A549 (cell line): ENCODE measurements around the gene PTGS2. TPM values are rescaled to one million over a fixed set of nuclear protein-coding genes. Genes with fewer than 3 reads are reported as not detected.

Experiments used
- ATAC-seq, 2 experiments: fragments of 200-7000 bp in 1 of 2; fragments of >200 bp in 1 of 2; cut with Nextera tagmentation in 1 of 2; cut with Tn5 transposase in 1 of 2; 3 replicates each; pipeline versions ENCODE4 v1.8.0 to v1.9.1; 2018 to 2020; ENCODE audit warnings: mild to moderate bottlenecking in 1 of 2, moderate library complexity in 1 of 2
- CTCF ChIA-PET: fragments of 300-600 bp; sonication (Branson Sonifier 250); formaldehyde crosslinking; extraction: SDS; loops from one replicate; lab custom pipeline; 2021; ENCODE audit warnings: antibody characterized with exemption, inconsistent platforms; lab: Yijun Ruan, JAX
- POLR2A ChIA-PET: fragments of 350-600 bp; formaldehyde crosslinking; extraction: SDS; loops from one replicate; lab custom pipeline; 2021; ENCODE audit warnings: antibody characterized with exemption, inconsistent platforms; lab: Yijun Ruan, JAX
- DNase-seq, 2 experiments: peaks; one replicate each; pipeline versions ENCODE4 v3.0.0 to v3.0.0-alpha.2; 2011 to 2016; ENCODE audit warnings: low read depth in 1 of 2, low spot score in 1 of 2
- FAIRE-seq: peaks from 2 replicates; lab custom pipeline; 2011; peaks lifted over from hg19 to GRCh38; lab: Jason Lieb, UNC
- H3K27ac ChIP-seq, 2 experiments: fragments of >200 bp; sonication (Bioruptor Twin); formaldehyde crosslinking; 3 replicates each; pipeline ENCODE4 v1.5.1; 2016 to 2017
- H3K4me1 ChIP-seq: fragments of >200 bp; sonication (Bioruptor Twin); formaldehyde crosslinking; 3 replicates; pipeline ENCODE4 v1.6.1; 2016
- H3K4me2 ChIP-seq: fragments of >200 bp; sonication (Bioruptor Twin); formaldehyde crosslinking; 3 replicates; pipeline ENCODE4 v1.6.1; 2016
- H3K4me3 ChIP-seq: fragments of >200 bp; sonication (Bioruptor Twin); formaldehyde crosslinking; 3 replicates; pipeline ENCODE4 v1.5.1; 2016
- H3K9me3 ChIP-seq: fragments of >200 bp; sonication (Bioruptor Twin); formaldehyde crosslinking; 3 replicates; pipeline ENCODE4 v1.6.1; 2016
- E2F6 ChIP-seq: IDR thresholded peaks from 2 replicates; pipeline ENCODE4 v1.6.1; 2012; ENCODE audit warnings: low read depth, borderline replicate concordance
- EP300 ChIP-seq, 2 experiments: fragments of >200 bp; sonication (Bioruptor Twin); formaldehyde crosslinking; IDR thresholded peaks; 2 replicates in 1 of 2; 3 replicates in 1 of 2; pipeline ENCODE4 v1.6.1; 2016 to 2017
- HOXA7 ChIP-seq: fragments of 250-450 bp; sonication (Bioruptor Pico); IDR thresholded peaks from 2 replicates; pipeline ENCODE4 v1.5.0; 2020; ENCODE audit warnings: mild to moderate bottlenecking, moderate library complexity
- HOXB5 ChIP-seq: fragments of 250-450 bp; sonication (Bioruptor Pico); IDR thresholded peaks from 2 replicates; pipeline ENCODE4 v1.5.0; 2020; ENCODE audit warnings: mild to moderate bottlenecking, moderate library complexity
- KDM5A ChIP-seq: fragments of 200-600 bp; sonication (generic); IDR thresholded peaks from 2 replicates; pipeline ENCODE4 v1.6.1; 2016; ENCODE audit warnings: antibody characterized with exemption, mild to moderate bottlenecking
- MAFK ChIP-seq: fragments of 450-650 bp; IDR thresholded peaks from 2 replicates; pipeline ENCODE4 v1.6.1; 2014; ENCODE audit not compliant: partially characterized antibody
- RNF2 ChIP-seq: fragments of 200-600 bp; sonication (generic); IDR thresholded peaks from 2 replicates; pipeline ENCODE4 v1.6.1; 2016; ENCODE audit warnings: low read depth, mild to moderate bottlenecking, antibody characterized with exemption, moderate library complexity, borderline replicate concordance
- ZFP36 ChIP-seq: fragments of 450-650 bp; IDR thresholded peaks from 2 replicates; pipeline ENCODE4 v1.6.1; 2014; ENCODE audit warnings: borderline replicate concordance; ENCODE audit not compliant: partially characterized antibody
- ZNF302 ChIP-seq: fragments of 250-450 bp; sonication (Bioruptor Pico); IDR thresholded peaks from 2 replicates; pipeline ENCODE4 v1.9.0; 2021; ENCODE audit warnings: inconsistent platforms, mild to moderate bottlenecking, moderate library complexity
- WGBS: methylation state at CpG from one replicate; pipeline ENCODE4 v1.1.6; 2017; ENCODE audit errors: missing lambda C conversion rate; 5-methylcytosine and 5-hydroxymethylcytosine counted together
- polyA plus RNA-seq, 4 experiments: library from polyadenylated mRNA; depleted of rRNA in 3 of 4; stranded (reverse); fragments of >200 nt; fragmentation: RNase III in 1 of 4; extraction: RNeasy Plus Mini Kit Qiagen cat#74134 plus additional on column Dnase treatment in 1 of 4; gene quantifications; 2 replicates in 3 of 4; 3 replicates in 1 of 4; pipeline ENCODE4 v1.2.3, GENCODE V29; 2011 to 2017
- TF ChIP-seq, protein P1 (sequence below): fragments of >200 bp; sonication (Bioruptor Twin); formaldehyde crosslinking; IDR thresholded peaks from 3 replicates; pipeline ENCODE4 v1.5.1; 2016
- TF ChIP-seq, protein P2 (sequence below): fragments of 200-600 bp; sonication (generic); IDR thresholded peaks from 2 replicates; pipeline ENCODE4 v1.6.1; 2016; ENCODE audit warnings: antibody characterized with exemption, mild to moderate bottlenecking, moderate library complexity
- TF ChIP-seq, protein P3 (sequence below): fragments of >200 bp; sonication (Bioruptor Twin); formaldehyde crosslinking; IDR thresholded peaks from 2 replicates; pipeline ENCODE4 v1.6.1; 2016

Gene PTGS2
- polyA plus RNA-seq, 2 of the 4 experiments (the other 2 are of a cell fraction), result 12.3 to 127 TPM

DNA sequence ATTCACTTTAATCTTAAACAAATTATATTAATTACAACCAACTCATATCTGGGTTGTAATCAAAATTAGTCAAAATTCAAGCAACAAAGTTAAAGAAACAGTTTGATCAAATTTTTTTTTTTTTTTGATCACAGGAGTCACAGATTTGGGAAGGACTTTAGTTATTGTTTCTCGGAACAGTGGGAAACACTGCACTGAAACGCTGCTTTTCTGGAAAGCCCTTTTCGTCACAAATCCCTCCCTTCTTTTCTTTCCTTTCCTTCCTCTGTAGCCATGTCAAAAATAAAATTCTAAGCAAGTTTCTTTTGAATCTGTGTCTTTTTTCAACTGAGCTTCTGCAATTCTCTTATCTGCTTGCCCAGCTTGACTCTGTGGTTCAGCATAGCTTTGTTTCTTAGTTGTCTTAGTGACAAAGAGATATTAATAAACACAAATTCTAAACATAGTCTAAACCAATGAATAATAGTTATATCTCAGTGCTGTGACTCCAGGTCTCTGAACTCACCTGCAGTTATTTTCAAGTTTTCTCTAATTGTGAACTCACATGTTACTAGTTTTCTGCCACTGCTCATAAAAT lies 53.8 kb downstream of the PTGS2 start (continued):
- TF ChIP-seq, protein P1, sequence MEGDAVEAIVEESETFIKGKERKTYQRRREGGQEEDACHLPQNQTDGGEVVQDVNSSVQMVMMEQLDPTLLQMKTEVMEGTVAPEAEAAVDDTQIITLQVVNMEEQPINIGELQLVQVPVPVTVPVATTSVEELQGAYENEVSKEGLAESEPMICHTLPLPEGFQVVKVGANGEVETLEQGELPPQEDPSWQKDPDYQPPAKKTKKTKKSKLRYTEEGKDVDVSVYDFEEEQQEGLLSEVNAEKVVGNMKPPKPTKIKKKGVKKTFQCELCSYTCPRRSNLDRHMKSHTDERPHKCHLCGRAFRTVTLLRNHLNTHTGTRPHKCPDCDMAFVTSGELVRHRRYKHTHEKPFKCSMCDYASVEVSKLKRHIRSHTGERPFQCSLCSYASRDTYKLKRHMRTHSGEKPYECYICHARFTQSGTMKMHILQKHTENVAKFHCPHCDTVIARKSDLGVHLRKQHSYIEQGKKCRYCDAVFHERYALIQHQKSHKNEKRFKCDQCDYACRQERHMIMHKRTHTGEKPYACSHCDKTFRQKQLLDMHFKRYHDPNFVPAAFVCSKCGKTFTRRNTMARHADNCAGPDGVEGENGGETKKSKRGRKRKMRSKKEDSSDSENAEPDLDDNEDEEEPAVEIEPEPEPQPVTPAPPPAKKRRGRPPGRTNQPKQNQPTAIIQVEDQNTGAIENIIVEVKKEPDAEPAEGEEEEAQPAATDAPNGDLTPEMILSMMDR, result no peak
- TF ChIP-seq HOXA7, result no peak
- TF ChIP-seq HOXB5 (CRISPR knock-in tag), result no peak
- TF ChIP-seq MAFK, result no peak
- TF ChIP-seq E2F6, result no peak

DNA sequence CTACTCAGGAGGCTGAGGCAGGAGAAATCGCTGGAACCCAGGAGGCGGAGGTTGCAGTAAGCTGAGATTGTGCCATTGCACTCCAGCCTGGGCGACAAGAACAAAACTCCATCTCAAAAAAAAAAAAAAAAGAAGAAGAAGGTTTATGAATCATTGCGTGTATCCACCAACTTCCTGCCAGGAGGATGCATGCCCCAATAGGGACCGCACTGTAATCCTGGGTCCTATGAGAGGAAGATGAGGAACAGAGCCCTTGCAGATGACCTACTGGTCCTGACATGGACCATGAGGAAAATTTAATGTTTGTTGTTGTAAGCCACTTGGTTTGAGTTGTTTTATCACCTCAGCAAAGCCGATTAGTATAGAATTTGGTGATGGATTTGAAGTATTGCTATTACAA lies 56.7 kb downstream of the PTGS2 start:
- H3K9me3 ChIP-seq, result no peaks in the 10 kb centered on the region
- no peak for DNase-seq
- ChIA-PET POLR2A (interaction anchor here (0.7 kb wide), 1 partner anchor 80 kb away, joined by 6 read pairs; no protein-coding TSS in a partner anchor), CTCF (interaction anchor here (0.8 to 1.7 kb wide), 3 partner anchors 12 to 183 kb away, joined by 3 to 5 read pairs (median 4); no protein-coding TSS in a partner anchor)
- TF ChIP-seq, protein P2, sequence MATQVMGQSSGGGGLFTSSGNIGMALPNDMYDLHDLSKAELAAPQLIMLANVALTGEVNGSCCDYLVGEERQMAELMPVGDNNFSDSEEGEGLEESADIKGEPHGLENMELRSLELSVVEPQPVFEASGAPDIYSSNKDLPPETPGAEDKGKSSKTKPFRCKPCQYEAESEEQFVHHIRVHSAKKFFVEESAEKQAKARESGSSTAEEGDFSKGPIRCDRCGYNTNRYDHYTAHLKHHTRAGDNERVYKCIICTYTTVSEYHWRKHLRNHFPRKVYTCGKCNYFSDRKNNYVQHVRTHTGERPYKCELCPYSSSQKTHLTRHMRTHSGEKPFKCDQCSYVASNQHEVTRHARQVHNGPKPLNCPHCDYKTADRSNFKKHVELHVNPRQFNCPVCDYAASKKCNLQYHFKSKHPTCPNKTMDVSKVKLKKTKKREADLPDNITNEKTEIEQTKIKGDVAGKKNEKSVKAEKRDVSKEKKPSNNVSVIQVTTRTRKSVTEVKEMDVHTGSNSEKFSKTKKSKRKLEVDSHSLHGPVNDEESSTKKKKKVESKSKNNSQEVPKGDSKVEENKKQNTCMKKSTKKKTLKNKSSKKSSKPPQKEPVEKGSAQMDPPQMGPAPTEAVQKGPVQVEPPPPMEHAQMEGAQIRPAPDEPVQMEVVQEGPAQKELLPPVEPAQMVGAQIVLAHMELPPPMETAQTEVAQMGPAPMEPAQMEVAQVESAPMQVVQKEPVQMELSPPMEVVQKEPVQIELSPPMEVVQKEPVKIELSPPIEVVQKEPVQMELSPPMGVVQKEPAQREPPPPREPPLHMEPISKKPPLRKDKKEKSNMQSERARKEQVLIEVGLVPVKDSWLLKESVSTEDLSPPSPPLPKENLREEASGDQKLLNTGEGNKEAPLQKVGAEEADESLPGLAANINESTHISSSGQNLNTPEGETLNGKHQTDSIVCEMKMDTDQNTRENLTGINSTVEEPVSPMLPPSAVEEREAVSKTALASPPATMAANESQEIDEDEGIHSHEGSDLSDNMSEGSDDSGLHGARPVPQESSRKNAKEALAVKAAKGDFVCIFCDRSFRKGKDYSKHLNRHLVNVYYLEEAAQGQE, result no peak
- TF ChIP-seq ZFP36 (no peak), KDM5A (no peak), E2F6 (no peak), EP300 (IDR thresholded peaks at IDR 0.05) (no peak), RNF2 (no peak), ZNF302 (no peak)
- TF ChIP-seq, protein P1, result no peak
- TF ChIP-seq, protein P3, sequence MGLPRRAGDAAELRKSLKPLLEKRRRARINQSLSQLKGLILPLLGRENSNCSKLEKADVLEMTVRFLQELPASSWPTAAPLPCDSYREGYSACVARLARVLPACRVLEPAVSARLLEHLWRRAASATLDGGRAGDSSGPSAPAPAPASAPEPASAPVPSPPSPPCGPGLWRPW, result no peak
- H3K27ac ChIP-seq, result no peak overlapping the region
- peaks cover 7% of the 10 kb centered on the region for H3K4me1 ChIP-seq
- no peak overlapping the region for H3K4me2 ChIP-seq
- no peak for FAIRE-seq
- H3K4me3 ChIP-seq, result no peak overlapping the region
- 92% methylated on average over 6 of the region's 6 CpGs for WGBS
- ATAC-seq, result no peak

Other genes starting within 250 kb of the PTGS2 start
- not detected in 2 replicates for gene PDC, start 219.3 kb downstream of the PTGS2 start, polyA plus RNA-seq (2011; rRNA removed)
- gene PDC, start 219.3 kb downstream of the PTGS2 start, polyA plus RNA-seq (2017; fragmentation: RNase III; extraction: RNeasy Plus Mini Kit Qiagen cat#74134 plus additional on column Dnase treatment), result not detected in 3 replicates
- gene PLA2G4A, start 148.5 kb upstream of the PTGS2 start, polyA plus RNA-seq (2011; rRNA removed), result 80.4 and 84.3 TPM in 2 replicates
- gene PLA2G4A, start 148.5 kb upstream of the PTGS2 start, polyA plus RNA-seq (2017; fragmentation: RNase III; extraction: RNeasy Plus Mini Kit Qiagen cat#74134 plus additional on column Dnase treatment), result 14.9 to 26.3 TPM (median 17.6 TPM) in 3 replicates